A549 (cell line): ENCODE measurements around the gene DMAC2.

ENCODE experiments used
- BHLHE40 ChIP-seq: IDR thresholded peaks from 2 replicates; pipeline ENCODE4 v1.6.1; 2012; ENCODE audit warnings: low read depth, low read length, inconsistent platforms
- CHD4 ChIP-seq: fragments of 200-600 bp; sonication (generic); IDR thresholded peaks from 2 replicates; pipeline ENCODE4 v1.6.1; 2016; ENCODE audit warnings: antibody characterized with exemption, mild to moderate bottlenecking, borderline replicate concordance
- CTCF ChIP-seq: fragments of >200 bp; sonication (Bioruptor Twin); formaldehyde crosslinking; IDR thresholded peaks from 3 replicates; pipeline ENCODE4 v1.5.1; 2016
- HDAC2 ChIP-seq: fragments of 200-600 bp; sonication (generic); IDR thresholded peaks from 2 replicates; pipeline ENCODE4 v1.6.1; 2016
- MAX ChIP-seq: IDR thresholded peaks from 2 replicates; pipeline ENCODE4 v1.6.1; 2012
- MYC ChIP-seq: IDR thresholded peaks from 2 replicates; pipeline ENCODE4 v1.6.1; 2012; ENCODE audit warnings: mild to moderate bottlenecking, inconsistent platforms, low read length, improper control_type of control experiment, borderline replicate concordance
- POLR2A ChIP-seq: IDR thresholded peaks from 2 replicates; pipeline ENCODE4 v1.6.1; 2012; ENCODE audit warnings: mild to moderate bottlenecking, low read length
- RCOR1 ChIP-seq: fragments of 150-350 bp; IDR thresholded peaks from 2 replicates; pipeline ENCODE4 v1.6.1; 2014; ENCODE audit warnings: antibody characterized with exemption, low read length, low read depth
- REST ChIP-seq: fragments of 200-600 bp; sonication (generic); IDR thresholded peaks from 2 replicates; pipeline ENCODE4 v1.6.1; 2016; ENCODE audit warnings: antibody characterized with exemption, mild to moderate bottlenecking, moderate library complexity
- SMC3 ChIP-seq: fragments of >200 bp; sonication (Bioruptor Twin); formaldehyde crosslinking; IDR thresholded peaks from 3 replicates; pipeline ENCODE4 v1.6.1; 2018; ENCODE audit warnings: inconsistent platforms
- USF2 ChIP-seq: fragments of 450-650 bp; IDR thresholded peaks from 2 replicates; pipeline ENCODE4 v1.6.1; 2014; ENCODE audit warnings: antibody characterized with exemption
- ZFP36 ChIP-seq: fragments of 450-650 bp; IDR thresholded peaks from 2 replicates; pipeline ENCODE4 v1.6.1; 2014; ENCODE audit warnings: borderline replicate concordance; ENCODE audit not compliant: partially characterized antibody
- ZNF302 ChIP-seq: fragments of 250-450 bp; sonication (Bioruptor Pico); IDR thresholded peaks from 2 replicates; pipeline ENCODE4 v1.9.0; 2021; ENCODE audit warnings: inconsistent platforms, mild to moderate bottlenecking, moderate library complexity

- TF ChIP-seq RCOR1 (no peak), POLR2A (no peak), CTCF (no peak), ZNF302 (no peak), MYC (no peak), MAX (no peak), BHLHE40 (no peak), ZFP36 (no peak), SMC3 (no peak), CHD4 (no peak), USF2 (no peak), REST (no peak), HDAC2 (no peak)
Measured at GRCh38 chr19:41445575-41445974, 5.9 kb upstream of the DMAC2 start.
